IMR-90 (cell line): ENCODE data around the gene IFNK. TPM values are rescaled to one million over a fixed set of nuclear protein-coding genes. Genes with fewer than 3 reads are reported as not detected.

Experiments used
- ATAC-seq: fragments of 200-7000 bp; cut with Tn5 transposase; 2 replicates; pipeline ENCODE4 v1.9.1; 2020; ENCODE audit warnings: low read depth, mild to moderate bottlenecking, moderate library complexity
- BruUV-seq: library from RNA; stranded (reverse); fragments of 400-500 nt; replicated peaks from 2 replicates; lab custom pipeline; 2021; lab: Mats Ljungman, UMichigan
- CTCF ChIA-PET: fragments of 300-600 bp; formaldehyde crosslinking; extraction: SDS; loops from one replicate; lab custom pipeline; 2021; ENCODE audit warnings: antibody characterized with exemption; lab: Yijun Ruan, JAX
- POLR2A ChIA-PET: fragments of 300-600 bp; sonication (Branson Sonifier 250); formaldehyde crosslinking; loops from one replicate; lab custom pipeline; 2022; ENCODE audit warnings: antibody characterized with exemption; ENCODE audit not compliant: unreplicated experiment; lab: Charles Lee
- DNase-seq: peaks from one replicate; pipeline ENCODE4 v3.0.0; 2013
- H2AFZ ChIP-seq: replicated peaks from 2 replicates; pipeline ENCODE3; 2013; ENCODE audit warnings: low read length, mild to moderate bottlenecking; ENCODE audit not compliant: poor library complexity
- H2AK5ac ChIP-seq: 2 replicates; pipeline ENCODE4 v1.6.1; 2013; ENCODE audit warnings: low read depth, low read length, inconsistent platforms
- H2AK9ac ChIP-seq: replicated peaks from 2 replicates; pipeline ENCODE3; 2013; ENCODE audit warnings: mild to moderate bottlenecking, low read depth, low read length, moderate library complexity; ENCODE audit not compliant: poor library complexity
- H2BK120ac ChIP-seq: 2 replicates; pipeline ENCODE4 v1.6.1; 2013; ENCODE audit warnings: low read depth, low read length, inconsistent platforms
- H2BK15ac ChIP-seq: 3 replicates; pipeline ENCODE4 v1.6.1; 2013; ENCODE audit warnings: low read depth, low read length, inconsistent platforms
- H2BK20ac ChIP-seq: 2 replicates; pipeline ENCODE4 v1.6.1; 2013; ENCODE audit warnings: low read depth, mild to moderate bottlenecking, inconsistent platforms, low read length, moderate library complexity
- H2BK5ac ChIP-seq: 2 replicates; pipeline ENCODE4 v1.6.1; 2013; ENCODE audit warnings: mild to moderate bottlenecking, low read depth, low read length, inconsistent platforms; ENCODE audit not compliant: poor library complexity, severe bottlenecking
- H3K14ac ChIP-seq: replicated peaks from 2 replicates; pipeline ENCODE4 v1.6.1; 2013; ENCODE audit warnings: low read depth, low read length, inconsistent platforms
- H3K18ac ChIP-seq: 2 replicates; pipeline ENCODE4 v1.6.1; 2013; ENCODE audit warnings: low read depth, low read length, control low read depth
- H3K23ac ChIP-seq: 2 replicates; pipeline ENCODE4 v1.6.1; 2013; ENCODE audit warnings: low read depth, low read length, inconsistent platforms
- H3K27ac ChIP-seq: 2 replicates; pipeline ENCODE4 v1.5.1; 2013; ENCODE audit warnings: mild to moderate bottlenecking, control low read depth, low read length; ENCODE audit not compliant: insufficient read depth
- H3K27me3 ChIP-seq: 2 replicates; pipeline ENCODE4 v1.6.1; 2013; ENCODE audit warnings: low read length; ENCODE audit not compliant: control insufficient read depth, insufficient read depth
- H3K36me3 ChIP-seq: 2 replicates; pipeline ENCODE4 v1.6.1; 2013; ENCODE audit warnings: low read length, mixed read lengths; ENCODE audit not compliant: control insufficient read depth, insufficient read depth
- H3K4ac ChIP-seq: 2 replicates; pipeline ENCODE4 v1.6.1; 2013; ENCODE audit warnings: low read depth, low read length, inconsistent platforms
- H3K4me1 ChIP-seq: 2 replicates; pipeline ENCODE4 v1.6.1; 2013; ENCODE audit warnings: low read length, mixed read lengths; ENCODE audit not compliant: control insufficient read depth, insufficient read depth
- H3K4me2 ChIP-seq: 2 replicates; pipeline ENCODE4 v1.6.1; 2013; ENCODE audit warnings: low read depth, mild to moderate bottlenecking, control low read depth, low read length, moderate library complexity
- H3K4me3 ChIP-seq: 2 replicates; pipeline ENCODE4 v1.5.1; 2013; ENCODE audit warnings: low read depth, mild to moderate bottlenecking, control low read depth, low read length, moderate library complexity; ENCODE audit not compliant: insufficient read depth
- H3K56ac ChIP-seq: 2 replicates; pipeline ENCODE4 v1.6.1; 2013; ENCODE audit warnings: low read length, inconsistent platforms; ENCODE audit not compliant: insufficient read depth; ENCODE audit errors: extremely low read depth
- H3K79me1 ChIP-seq, 2 experiments: 2 replicates each; pipeline ENCODE4 v1.6.1; 2013; ENCODE audit warnings: low read length in 2 of 2, inconsistent platforms in 1 of 2, low read depth in 1 of 2
- H3K9ac ChIP-seq: 2 replicates; pipeline ENCODE4 v1.6.1; 2013; ENCODE audit warnings: low read depth, low read length, control low read depth
- H3K9me1 ChIP-seq: 2 replicates; pipeline ENCODE4 v1.6.1; 2013; ENCODE audit warnings: low read length, inconsistent platforms; ENCODE audit not compliant: insufficient read depth
- H3K9me3 ChIP-seq: 2 replicates; pipeline ENCODE4 v1.6.1; 2013; ENCODE audit warnings: low read length; ENCODE audit not compliant: control insufficient read depth, insufficient read depth
- H4K20me1 ChIP-seq: 2 replicates; pipeline ENCODE4 v1.6.1; 2013; ENCODE audit warnings: low read length, inconsistent platforms; ENCODE audit not compliant: insufficient read depth
- H4K5ac ChIP-seq: 2 replicates; pipeline ENCODE4 v1.6.1; 2013; ENCODE audit warnings: mild to moderate bottlenecking, low read depth, low read length, control low read depth
- H4K8ac ChIP-seq, 2 experiments: 2 replicates each; pipeline ENCODE4 v1.6.1; 2013; ENCODE audit warnings: low read depth in 2 of 2, low read length in 2 of 2, control low read depth in 1 of 2, inconsistent platforms in 1 of 2
- H4K91ac ChIP-seq: 2 replicates; pipeline ENCODE4 v1.6.1; 2013; ENCODE audit warnings: low read depth, low read length, inconsistent platforms; ENCODE audit not compliant: insufficient read depth
- BHLHE40 ChIP-seq: fragments of 150-350 bp; IDR thresholded peaks from 2 replicates; pipeline ENCODE4 v1.6.1; 2016; ENCODE audit warnings: mild to moderate bottlenecking, low read depth, low read length
- CEBPB ChIP-seq: IDR thresholded peaks from 2 replicates; pipeline ENCODE4 v1.6.1; 2012; ENCODE audit warnings: low read depth, low read length, improper control_type of control experiment
- CHD1 ChIP-seq: IDR thresholded peaks from 2 replicates; pipeline ENCODE4 v1.6.1; 2012; ENCODE audit warnings: low read depth, low read length, improper control_type of control experiment
- CTCF ChIP-seq: conservative IDR thresholded peaks from 2 replicates; pipeline ENCODE4 v1.5.1; 2012; ENCODE audit warnings: mild to moderate bottlenecking, low read depth, low read length, improper control_type of control experiment
- ELK1 ChIP-seq: fragments of 150-350 bp; IDR thresholded peaks from 2 replicates; pipeline ENCODE4 v1.6.1; 2016; ENCODE audit warnings: low read depth, mild to moderate bottlenecking, low read length, moderate library complexity, borderline replicate concordance
- MAFK ChIP-seq: IDR thresholded peaks from 2 replicates; pipeline ENCODE4 v1.6.1; 2012; ENCODE audit warnings: low read depth, low read length, improper control_type of control experiment
- RCOR1 ChIP-seq: IDR thresholded peaks from 2 replicates; pipeline ENCODE4 v1.6.1; 2012; ENCODE audit warnings: mild to moderate bottlenecking, low read length, improper control_type of control experiment; ENCODE audit not compliant: insufficient replicate concordance
- RFX5 ChIP-seq: IDR thresholded peaks from 2 replicates; pipeline ENCODE4 v1.8.0; 2012; ENCODE audit warnings: low read depth, mild to moderate bottlenecking, low read length, moderate library complexity
- WGBS, 2 experiments: methylation state at CpG; one replicate each; pipeline versions ENCODE4 v1.1.5 to v1.1.7; 2013; ENCODE audit warnings: missing lambda C conversion rate in 2 of 2; ENCODE audit not compliant: insufficient read length in 1 of 2; ENCODE audit errors: extremely low coverage in 2 of 2; 5-methylcytosine and 5-hydroxymethylcytosine counted together
- dilution Hi-C: fragments of 300-500 bp; cut with HindIII; formaldehyde crosslinking; loops from one replicate; pipeline ENCODE4 v1.14.3; 2018; ENCODE audit warnings: low sequenced_read_pairs; ENCODE audit not compliant: unreplicated experiment
- in situ Hi-C: fragments of 300-500 bp; cut with MboI; formaldehyde crosslinking; loops from 3 replicates; pipeline ENCODE4 v1.14.3; 2019; ENCODE audit warnings: low sequenced_read_pairs, inconsistent platforms, mixed read lengths
- intact Hi-C: fragments of 100-400 bp; cut with micrococcal nuclease; formaldehyde crosslinking; loops from 2 replicates; pipeline ENCODE4 v1.10.0; 2022
- polyA plus RNA-seq, 3 experiments: library from polyadenylated mRNA; depleted of rRNA; stranded (reverse); fragments of >200 nt; gene quantifications; 2 replicates each; pipeline ENCODE4 v1.2.3, GENCODE V29; 2012; ENCODE audit warnings: low replicate concordance in 1 of 3
- total RNA-seq: library from RNA; depleted of rRNA; stranded (reverse); fragments of >200 nt; gene quantifications from 2 replicates; pipeline ENCODE4 v1.2.3, GENCODE V29; 2012
- TF ChIP-seq, protein P1 (sequence below): fragments of 150-350 bp; IDR thresholded peaks from 2 replicates; pipeline ENCODE4 v1.6.1; 2017; ENCODE audit warnings: mild to moderate bottlenecking, antibody characterized with exemption, low read length, low read depth

The IFNK gene
- total and polyA plus RNA-seq, 2 of the 4 experiments (the other 2 are of a cell fraction): not detected

DNA sequence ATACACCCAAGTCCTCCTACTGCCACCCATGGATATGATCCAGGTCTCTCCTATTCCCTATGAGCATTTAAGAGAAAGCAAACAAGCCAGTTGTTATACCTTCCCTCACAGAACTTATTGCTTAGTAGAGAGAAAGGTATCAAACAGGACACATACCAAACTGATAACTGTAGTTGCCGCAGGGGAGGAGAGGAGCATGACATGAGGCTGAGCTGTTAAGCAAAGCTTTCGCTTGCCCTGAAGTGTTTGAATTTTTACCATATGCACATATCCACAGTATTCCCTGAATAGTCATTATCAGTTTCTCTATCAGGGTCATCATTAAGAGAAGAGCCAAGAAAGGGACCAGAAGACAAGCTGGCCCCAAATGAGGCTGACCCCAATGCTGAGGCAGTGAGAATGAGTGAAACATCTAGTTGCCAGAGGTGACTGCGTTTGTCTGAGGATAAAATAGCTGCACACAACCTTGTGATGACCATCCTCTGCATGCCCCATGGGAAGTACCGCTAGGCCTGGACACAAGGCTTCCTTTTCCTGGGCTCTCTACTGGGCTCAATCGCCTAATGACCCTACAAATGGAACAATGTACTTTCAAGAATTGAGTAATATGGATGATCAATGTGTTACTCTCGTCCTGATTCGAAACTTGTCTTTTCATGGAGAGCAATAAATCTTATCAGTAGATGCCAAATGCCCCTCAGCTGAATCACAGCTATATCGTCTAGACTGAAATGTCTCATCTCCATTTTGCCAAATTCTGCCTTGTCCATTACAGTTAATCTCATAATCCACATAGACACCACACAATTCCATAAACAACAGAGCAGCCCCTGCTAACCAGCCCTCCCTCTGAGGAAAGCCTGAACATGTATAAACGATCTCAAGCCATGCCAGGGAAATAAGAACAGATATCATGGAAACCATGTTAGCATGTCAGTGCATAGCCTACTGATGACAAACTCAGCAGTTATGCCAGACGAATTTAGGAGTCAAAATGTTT is 4.3 kb upstream of the IFNK start (continued):
- TF ChIP-seq, protein P1, sequence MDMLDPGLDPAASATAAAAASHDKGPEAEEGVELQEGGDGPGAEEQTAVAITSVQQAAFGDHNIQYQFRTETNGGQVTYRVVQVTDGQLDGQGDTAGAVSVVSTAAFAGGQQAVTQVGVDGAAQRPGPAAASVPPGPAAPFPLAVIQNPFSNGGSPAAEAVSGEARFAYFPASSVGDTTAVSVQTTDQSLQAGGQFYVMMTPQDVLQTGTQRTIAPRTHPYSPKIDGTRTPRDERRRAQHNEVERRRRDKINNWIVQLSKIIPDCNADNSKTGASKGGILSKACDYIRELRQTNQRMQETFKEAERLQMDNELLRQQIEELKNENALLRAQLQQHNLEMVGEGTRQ: no peak
- TF ChIP-seq CHD1: no peak

DNA sequence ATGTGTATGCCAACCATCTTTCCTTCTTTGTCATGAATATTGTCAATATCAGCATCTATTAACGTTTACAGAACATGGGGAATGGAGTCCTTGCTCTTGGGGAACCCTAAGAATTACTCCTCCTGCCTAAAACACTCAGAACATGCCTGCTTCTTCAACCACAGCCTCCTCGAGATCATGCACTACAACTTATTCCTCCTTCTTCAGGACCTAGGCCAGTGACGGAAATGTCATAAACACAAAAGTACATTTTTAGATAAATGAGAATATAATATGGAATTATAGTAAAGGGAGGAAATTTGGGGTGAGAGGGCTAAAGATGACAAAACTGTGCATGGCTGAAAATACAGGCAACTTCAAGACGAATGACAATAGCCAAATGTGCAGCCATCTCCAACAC is 3.1 kb upstream of the IFNK start:
- Histone ChIP-seq H3K14ac (no peak overlapping the region), H3K27me3 (peaks cover 4% of the 10 kb centered on the region), H3K9ac (no peak overlapping the region), H3K4ac (no peak overlapping the region), H2AK5ac (no peak overlapping the region), H3K18ac (no peak overlapping the region), H4K8ac (no peak overlapping the region), H2AFZ (no peak overlapping the region), H3K56ac (no peak overlapping the region), H2BK5ac (no peak overlapping the region), H3K4me2 (no peak overlapping the region), H3K4me3 (no peak overlapping the region), H4K91ac (no peak overlapping the region), H3K4me1 (no peaks in the 10 kb centered on the region), H3K36me3 (no peaks in the 10 kb centered on the region), H2BK20ac (no peak overlapping the region), H3K9me3 (no peaks in the 10 kb centered on the region), H2AK9ac (no peak overlapping the region), H3K23ac (no peak overlapping the region), H2BK120ac (no peak overlapping the region), H4K20me1 (no peaks in the 10 kb centered on the region), H4K5ac (no peak overlapping the region), H3K79me1 (no peaks in the 10 kb centered on the region), H3K27ac (no peak overlapping the region), H2BK15ac (no peak overlapping the region), H3K9me1 (no peaks in the 10 kb centered on the region)
- no TSS peak for BruUV-seq
- in situ Hi-C loops: no loop called here
- ChIA-PET POLR2A (no interaction called here), CTCF (no interaction called here)
- 40% methylated on average over 1 of the region's 4 CpGs; no CpG with 5 or more reads in 1 of the 2 experiments for whole genome bisulfite sequencing, 2 experiments
- DNase-seq (no peak), ATAC-seq (no peak)
- dilution Hi-C loops: no loop called here
- TF ChIP-seq CHD1 (no peak), MAFK (no peak), RCOR1 (no peak), CEBPB (no peak), CTCF (no peak), ELK1 (no peak), BHLHE40 (no peak), RFX5 (no peak)
- TF ChIP-seq, protein P1: no peak
- intact Hi-C loops: no loop called here
